Measurements from ENCODE around the gene BNIP5. TPM values are rescaled to one million over a fixed set of nuclear protein-coding genes. Genes with fewer than 3 reads are reported as not detected.

The BNIP5 gene
- total and polyA plus RNA-seq, 3 experiments from 2014 or later, result not detected

GRCh38 chr6:36330366-36330765, 6.3 kb downstream of the BNIP5 start:
- no peaks in the 10 kb centered on the region for H3K9me3 ChIP-seq (ENCODE audit: low read length)
- H3K9me3 Mint-ChIP-seq, result no peaks in the 10 kb centered on the region
- no peak for DNase-seq

GRCh38 chr6:36329798-36330291, 6.8 kb downstream of the BNIP5 start:
- Mint-ChIP-seq H3K27me3 (peaks cover 8 to 33% of the 10 kb centered on the region in 2 donors), H3K36me3 (no peaks in the 10 kb centered on the region), H3K9me3 (no peaks in the 10 kb centered on the region), H3K4me3 (no peak overlapping the region), H3K4me1 (no peaks in the 10 kb centered on the region), H3K27ac (no peak overlapping the region)
- peaks cover 15% of the 10 kb centered on the region for H3K27me3 ChIP-seq (ENCODE audit: insufficient read depth, low read length, poor library complexity, severe bottlenecking)
- no peak overlapping the region for H3K27ac ChIP-seq (ENCODE audit: low read depth, low read length)
- no peak overlapping the region for H3K4me3 ChIP-seq (ENCODE audit: low read length)
- no peak for DNase-seq
- no peaks in the 10 kb centered on the region for H3K4me1 ChIP-seq (ENCODE audit: insufficient read depth, low read length)
- no peaks in the 10 kb centered on the region for H3K36me3 ChIP-seq (ENCODE audit: insufficient read depth, low read length)
- H3K9me3 ChIP-seq (ENCODE audit: low read length), result no peaks in the 10 kb centered on the region
- ChIA-PET POLR2A (interaction anchor here (0.6 kb wide), 1 partner anchor 41 kb away, joined by 8 read pairs; no protein-coding TSS in a partner anchor), CTCF (interaction anchor here (1.6 kb wide), 1 partner anchor 11 kb away, joined by 8 read pairs; no protein-coding TSS in a partner anchor)

More at GRCh38 chr6:36330366-36330765, 6.3 kb downstream of the BNIP5 start:
- Mint-ChIP-seq H3K4me3 (no peak overlapping the region), H3K27me3 (peaks cover 13 to 38% of the 10 kb centered on the region in 2 donors), H3K4me1 (no peaks in the 10 kb centered on the region), H3K27ac (no peak overlapping the region), H3K36me3 (no peaks in the 10 kb centered on the region)
- Histone ChIP-seq H3K4me1 (ENCODE audit: insufficient read depth, low read length) (no peaks in the 10 kb centered on the region), H3K27me3 (ENCODE audit: insufficient read depth, low read length, poor library complexity, severe bottlenecking) (peaks cover 15% of the 10 kb centered on the region), H3K36me3 (ENCODE audit: insufficient read depth, low read length) (no peaks in the 10 kb centered on the region), H3K27ac (ENCODE audit: low read depth, low read length) (no peak overlapping the region), H3K4me3 (ENCODE audit: low read length) (no peak overlapping the region)
- ChIA-PET CTCF (no interaction called here), POLR2A (no interaction called here)

GRCh38 chr6:36328600-36328999, 8.1 kb downstream of the BNIP5 start:
- POLR2A ChIA-PET, result no interaction called here
- Mint-ChIP-seq H3K27me3 (peaks cover 4 to 20% of the 10 kb centered on the region in 2 donors), H3K9me3 (no peaks in the 10 kb centered on the region)

GRCh38 chr6:36327919-36328236, 8.8 kb downstream of the BNIP5 start:
- Mint-ChIP-seq H3K4me3 (no peak overlapping the region), H3K9me3 (no peaks in the 10 kb centered on the region), H3K36me3 (no peaks in the 10 kb centered on the region), H3K27ac (no peak overlapping the region), H3K4me1 (no peaks in the 10 kb centered on the region), H3K27me3 (peaks cover 4 to 13% of the 10 kb centered on the region in 2 donors)
- no peaks in the 10 kb centered on the region for H3K36me3 ChIP-seq (ENCODE audit: insufficient read depth, low read length)
- no peaks in the 10 kb centered on the region for H3K4me1 ChIP-seq (ENCODE audit: insufficient read depth, low read length)
- no peak overlapping the region for H3K4me3 ChIP-seq (ENCODE audit: low read length)
- H3K27me3 ChIP-seq (ENCODE audit: insufficient read depth, low read length, poor library complexity, severe bottlenecking), result peaks cover 3% of the 10 kb centered on the region
- ChIA-PET POLR2A (interaction anchor here (0.5 kb wide), 1 partner anchor 524 kb away, joined by 3 read pairs; no protein-coding TSS in a partner anchor), CTCF (no interaction called here)
- H3K9me3 ChIP-seq (ENCODE audit: low read length), result no peaks in the 10 kb centered on the region
- H3K27ac ChIP-seq (ENCODE audit: low read depth, low read length), result no peak overlapping the region
- no peak for DNase-seq

More at GRCh38 chr6:36328600-36328999, 8.1 kb downstream of the BNIP5 start:
- no peaks in the 10 kb centered on the region for H3K4me1 Mint-ChIP-seq
- H3K27me3 ChIP-seq (ENCODE audit: insufficient read depth, low read length, poor library complexity, severe bottlenecking), result peaks cover 8% of the 10 kb centered on the region
- H3K4me1 ChIP-seq (ENCODE audit: insufficient read depth, low read length), result no peaks in the 10 kb centered on the region
- H3K4me3 Mint-ChIP-seq, result no peak overlapping the region
- no peak overlapping the region for H3K27ac Mint-ChIP-seq
- CTCF ChIA-PET, result interaction anchor here (1.0 to 1.6 kb wide), 2 partner anchors 12 to 26 kb away, joined by 3 to 8 read pairs; no protein-coding TSS in a partner anchor
- H3K9me3 ChIP-seq (ENCODE audit: low read length), result no peaks in the 10 kb centered on the region
- no peak for DNase-seq
- no peak overlapping the region for H3K4me3 ChIP-seq (ENCODE audit: low read length)
- H3K27ac ChIP-seq (ENCODE audit: low read depth, low read length), result no peak overlapping the region
- no peaks in the 10 kb centered on the region for H3K36me3 ChIP-seq (ENCODE audit: insufficient read depth, low read length)
- H3K36me3 Mint-ChIP-seq, result no peaks in the 10 kb centered on the region

GRCh38 chr6:36327226-36327918, 9.3 kb downstream of the BNIP5 start:
- Mint-ChIP-seq H3K36me3 (no peaks in the 10 kb centered on the region), H3K4me1 (no peaks in the 10 kb centered on the region), H3K4me3 (no peak overlapping the region), H3K27ac (no peak overlapping the region), H3K9me3 (no peaks in the 10 kb centered on the region), H3K27me3 (peaks cover 3 to 10% of the 10 kb centered on the region in 2 donors)
- Histone ChIP-seq H3K4me1 (ENCODE audit: insufficient read depth, low read length) (no peaks in the 10 kb centered on the region), H3K36me3 (ENCODE audit: insufficient read depth, low read length) (no peaks in the 10 kb centered on the region), H3K27ac (ENCODE audit: low read depth, low read length) (no peak overlapping the region), H3K4me3 (ENCODE audit: low read length) (no peak overlapping the region), H3K9me3 (ENCODE audit: low read length) (no peaks in the 10 kb centered on the region), H3K27me3 (ENCODE audit: insufficient read depth, low read length, poor library complexity, severe bottlenecking) (no peaks in the 10 kb centered on the region)
- CTCF ChIA-PET, result interaction anchor here (1.5 kb wide), 1 partner anchor 14 kb away, joined by 4 read pairs; no protein-coding TSS in a partner anchor
- no peak for DNase-seq
- POLR2A ChIA-PET, result interaction anchor here (0.5 kb wide), 1 partner anchor 524 kb away, joined by 3 read pairs; no protein-coding TSS in a partner anchor

GRCh38 chr6:36326356-36326995, 10.2 kb downstream of the BNIP5 start:
- Mint-ChIP-seq H3K36me3 (no peaks in the 10 kb centered on the region), H3K4me1 (no peaks in the 10 kb centered on the region), H3K27ac (peak overlapping the region in 1 of 8 donors; percentile 43), H3K4me3 (no peak overlapping the region), H3K9me3 (no peaks in the 10 kb centered on the region), H3K27me3 (peaks cover 3 to 4% of the 10 kb centered on the region in 2 donors)
- H3K27me3 ChIP-seq (ENCODE audit: insufficient read depth, low read length, poor library complexity, severe bottlenecking), result no peaks in the 10 kb centered on the region
- no peak overlapping the region for H3K4me3 ChIP-seq (ENCODE audit: low read length)
- H3K36me3 ChIP-seq (ENCODE audit: insufficient read depth, low read length), result no peaks in the 10 kb centered on the region
- ChIA-PET POLR2A (no interaction called here), CTCF (interaction anchor here (0.8 to 1.5 kb wide), 2 partner anchors 13 to 15 kb away, joined by 3 to 4 read pairs; no protein-coding TSS in a partner anchor)
- H3K27ac ChIP-seq (ENCODE audit: low read depth, low read length), result no peak overlapping the region
- no peaks in the 10 kb centered on the region for H3K9me3 ChIP-seq (ENCODE audit: low read length)
- no peak for DNase-seq
- H3K4me1 ChIP-seq (ENCODE audit: insufficient read depth, low read length), result no peaks in the 10 kb centered on the region

- Histone ChIP-seq H3K27me3 (ENCODE audit: insufficient read depth, low read length, poor library complexity, severe bottlenecking) (no peaks in the 10 kb centered on the region), H3K4me1 (ENCODE audit: insufficient read depth, low read length) (no peaks in the 10 kb centered on the region), H3K9me3 (ENCODE audit: low read length) (no peaks in the 10 kb centered on the region), H3K27ac (ENCODE audit: low read depth, low read length) (no peak overlapping the region), H3K36me3 (ENCODE audit: insufficient read depth, low read length) (no peaks in the 10 kb centered on the region), H3K4me3 (ENCODE audit: low read length) (no peak overlapping the region)
- ChIA-PET POLR2A (no interaction called here), CTCF (interaction anchor here (1.0 to 1.5 kb wide), 3 partner anchors 16 to 434 kb away, joined by 3 to 4 read pairs (median 3); no protein-coding TSS in a partner anchor)
- H3K4me3 Mint-ChIP-seq, result no peak overlapping the region
- no peaks in the 10 kb centered on the region for H3K9me3 Mint-ChIP-seq
- H3K4me1 Mint-ChIP-seq, result no peaks in the 10 kb centered on the region
- H3K36me3 Mint-ChIP-seq, result no peaks in the 10 kb centered on the region
- H3K27ac Mint-ChIP-seq, result no peak overlapping the region
- no peak for DNase-seq
- H3K27me3 Mint-ChIP-seq, result peaks cover 3 to 4% of the 10 kb centered on the region in 2 donors
These were observed 12.0 kb downstream of the BNIP5 start for GRCh38 chr6:36324715-36325114.

GRCh38 chr6:36324191-36324590, 12.5 kb downstream of the BNIP5 start:
- H3K4me3 ChIP-seq (ENCODE audit: low read length), result no peak overlapping the region
- Mint-ChIP-seq H3K4me3 (no peak overlapping the region), H3K27me3 (peaks cover 3 to 4% of the 10 kb centered on the region in 2 donors), H3K4me1 (no peaks in the 10 kb centered on the region), H3K9me3 (no peaks in the 10 kb centered on the region), H3K36me3 (no peaks in the 10 kb centered on the region), H3K27ac (no peak overlapping the region)
- H3K27ac ChIP-seq (ENCODE audit: low read depth, low read length), result no peak overlapping the region
- ChIA-PET POLR2A (no interaction called here), CTCF (interaction anchor here (1.0 to 1.5 kb wide), 2 partner anchors 22 to 435 kb away, joined by 3 read pairs; no protein-coding TSS in a partner anchor)
- H3K27me3 ChIP-seq (ENCODE audit: insufficient read depth, low read length, poor library complexity, severe bottlenecking), result no peaks in the 10 kb centered on the region
- H3K4me1 ChIP-seq (ENCODE audit: insufficient read depth, low read length), result no peaks in the 10 kb centered on the region
- no peaks in the 10 kb centered on the region for H3K9me3 ChIP-seq (ENCODE audit: low read length)
- DNase-seq, result no peak
- H3K36me3 ChIP-seq (ENCODE audit: insufficient read depth, low read length), result no peaks in the 10 kb centered on the region

Measured in CD8-positive, alpha-beta memory T cell (primary cell).